ENCODE results near the gene NADK2.

- TF ChIP-seq POLR2AphosphoS5 (IDR thresholded peaks at IDR 0.05) (no peak), POLR2A (IDR thresholded peaks at IDR 0.05) (no peak), CTCF (IDR thresholded peaks at IDR 0.05) (no peak)
Observed at GRCh38 chr5:36179950-36180349, 61.8 kb downstream of the NADK2 start.
